ENCODE data around the gene SLC29A4.
"Not testable (repeated sequence)": the region's sequence is repeated elsewhere in the genome, so short reads cannot be mapped to it uniquely, and the experiment has no call there.

SLC29A4 gene, protein sequence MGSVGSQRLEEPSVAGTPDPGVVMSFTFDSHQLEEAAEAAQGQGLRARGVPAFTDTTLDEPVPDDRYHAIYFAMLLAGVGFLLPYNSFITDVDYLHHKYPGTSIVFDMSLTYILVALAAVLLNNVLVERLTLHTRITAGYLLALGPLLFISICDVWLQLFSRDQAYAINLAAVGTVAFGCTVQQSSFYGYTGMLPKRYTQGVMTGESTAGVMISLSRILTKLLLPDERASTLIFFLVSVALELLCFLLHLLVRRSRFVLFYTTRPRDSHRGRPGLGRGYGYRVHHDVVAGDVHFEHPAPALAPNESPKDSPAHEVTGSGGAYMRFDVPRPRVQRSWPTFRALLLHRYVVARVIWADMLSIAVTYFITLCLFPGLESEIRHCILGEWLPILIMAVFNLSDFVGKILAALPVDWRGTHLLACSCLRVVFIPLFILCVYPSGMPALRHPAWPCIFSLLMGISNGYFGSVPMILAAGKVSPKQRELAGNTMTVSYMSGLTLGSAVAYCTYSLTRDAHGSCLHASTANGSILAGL

DNA sequence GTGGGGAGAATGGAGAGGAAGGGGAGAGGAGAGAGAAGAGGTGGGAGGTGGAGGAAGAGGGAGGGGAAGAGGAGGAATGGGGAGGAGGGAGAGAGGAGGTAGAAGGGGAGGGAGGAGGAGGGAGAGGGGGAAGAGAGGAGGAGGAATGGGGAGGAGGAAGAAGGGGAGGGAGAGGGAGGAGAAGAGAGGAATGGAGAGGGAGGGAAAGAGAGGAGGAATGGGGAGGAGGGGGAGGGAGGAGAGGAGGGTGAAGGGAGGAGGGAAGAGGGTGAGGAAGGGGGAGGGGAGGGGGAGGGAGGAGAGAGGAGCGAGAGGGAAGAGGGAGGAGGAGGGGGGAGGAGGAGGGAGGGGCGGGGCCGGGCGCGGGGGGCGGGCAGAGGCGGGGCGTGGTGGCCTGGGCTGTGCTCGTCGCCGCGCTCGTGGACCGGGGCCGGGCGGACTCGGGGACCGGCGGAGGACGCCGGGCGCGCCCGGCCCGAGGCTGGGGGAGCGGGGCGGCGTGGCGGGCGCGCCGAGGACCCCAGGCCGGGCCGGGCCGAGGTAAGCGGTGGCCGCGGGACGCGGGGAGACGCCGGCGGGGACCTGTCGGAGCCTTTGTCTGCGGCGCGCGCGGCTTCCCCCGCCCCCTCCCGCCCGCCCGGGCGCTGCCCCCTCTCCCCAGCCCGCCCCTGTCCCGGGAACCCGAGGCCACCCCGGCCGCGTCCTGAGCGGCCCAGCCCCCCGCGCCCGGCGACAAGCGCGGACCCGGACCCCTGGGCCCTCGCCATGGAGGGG is at the start of gene SLC29A4:
Gene SLC29A4 (plus strand): TSS at position 401 of the 774 bp plus-strand sequence. CDS start 4,874 bp downstream, outside the sequence.
- FAIRE-seq, result no peak

DNA sequence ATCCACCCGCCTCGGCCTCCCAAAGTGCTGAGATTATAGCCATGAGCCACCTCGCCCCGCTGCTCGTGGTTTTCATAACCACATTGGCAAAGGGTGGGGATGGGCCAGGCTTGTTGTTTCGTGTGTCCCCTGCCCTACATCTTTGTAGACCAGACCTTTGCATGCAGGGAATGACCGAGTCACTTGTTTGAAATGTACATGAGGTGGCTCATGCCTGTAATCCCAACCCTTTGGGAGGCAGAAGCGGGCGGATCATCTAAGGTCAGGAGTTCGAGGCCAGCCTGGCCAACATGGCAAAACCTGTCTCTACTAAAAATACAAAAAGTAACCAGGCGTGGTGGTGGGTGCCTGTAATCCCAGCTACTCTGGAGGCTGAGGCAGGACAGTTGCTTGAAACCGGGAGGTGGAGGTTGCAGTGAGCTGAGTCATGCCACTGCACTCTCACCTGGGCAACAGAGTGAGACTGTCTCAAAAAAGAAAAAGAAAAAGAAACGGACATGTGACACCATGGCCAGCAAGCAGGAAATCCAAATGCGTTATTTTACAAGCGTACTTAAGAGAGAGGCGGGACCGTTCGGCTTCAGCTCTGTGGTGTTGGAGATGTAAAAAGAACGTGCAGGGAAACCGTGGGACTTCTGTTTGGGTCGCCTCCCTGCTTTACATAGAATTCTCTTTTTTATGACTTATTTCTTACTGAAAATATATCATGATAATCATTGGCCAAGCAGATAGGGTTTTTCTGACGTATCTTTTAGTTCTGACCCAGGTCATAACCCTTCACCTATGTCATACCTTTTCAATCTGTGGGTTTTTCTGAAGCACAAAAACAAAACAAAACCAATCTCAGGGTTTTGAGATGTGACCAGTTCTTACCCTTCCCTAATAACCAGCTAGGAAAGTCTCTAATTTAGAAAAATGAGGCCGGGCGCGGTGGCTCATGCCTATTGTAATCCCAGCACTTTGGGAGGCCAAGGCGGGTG is 47.6 kb upstream of the SLC29A4 start:
- FAIRE-seq, result no peak

DNA sequence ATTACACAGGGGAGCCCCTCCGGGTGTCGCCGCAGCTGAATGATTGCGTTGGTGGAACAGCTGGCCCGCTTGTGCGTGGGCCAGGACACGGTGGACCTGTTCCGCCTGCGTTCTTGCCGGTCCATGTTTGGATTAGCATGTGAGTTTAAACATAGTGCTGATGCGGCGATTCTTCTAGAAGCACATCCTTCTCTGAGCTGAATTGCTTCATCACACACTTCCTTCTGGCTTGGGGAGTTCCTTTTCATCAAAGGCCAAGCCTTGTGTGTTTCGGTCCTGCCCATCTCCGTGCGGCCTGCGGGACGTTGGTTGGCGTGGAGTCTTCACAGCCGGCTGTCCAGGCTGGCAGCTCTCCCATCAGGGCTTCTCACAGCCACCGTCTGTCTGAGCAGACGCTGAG is 45.5 kb upstream of the SLC29A4 start:
- no peak for FAIRE-seq

DNA sequence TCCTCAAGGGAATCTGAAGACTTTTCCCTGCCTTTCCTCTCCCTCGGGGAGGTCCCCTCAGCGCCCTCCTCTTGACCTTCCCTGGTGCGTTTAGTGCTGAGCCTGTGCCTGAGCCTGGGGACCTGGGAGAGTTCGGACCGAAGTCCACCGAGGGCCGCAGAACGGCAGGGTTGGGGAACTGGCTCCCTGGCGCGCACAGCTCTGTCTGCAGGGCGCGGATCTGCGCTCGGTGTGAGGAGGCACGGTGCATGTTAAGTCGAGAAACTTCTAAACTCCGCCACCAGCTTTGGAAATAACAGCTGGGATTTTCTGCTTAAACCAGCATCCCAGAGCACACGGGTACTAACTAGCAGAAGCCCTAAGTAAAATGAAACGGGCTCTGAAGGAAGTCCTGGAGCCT is 44.2 kb upstream of the SLC29A4 start:
- no peak for FAIRE-seq

DNA sequence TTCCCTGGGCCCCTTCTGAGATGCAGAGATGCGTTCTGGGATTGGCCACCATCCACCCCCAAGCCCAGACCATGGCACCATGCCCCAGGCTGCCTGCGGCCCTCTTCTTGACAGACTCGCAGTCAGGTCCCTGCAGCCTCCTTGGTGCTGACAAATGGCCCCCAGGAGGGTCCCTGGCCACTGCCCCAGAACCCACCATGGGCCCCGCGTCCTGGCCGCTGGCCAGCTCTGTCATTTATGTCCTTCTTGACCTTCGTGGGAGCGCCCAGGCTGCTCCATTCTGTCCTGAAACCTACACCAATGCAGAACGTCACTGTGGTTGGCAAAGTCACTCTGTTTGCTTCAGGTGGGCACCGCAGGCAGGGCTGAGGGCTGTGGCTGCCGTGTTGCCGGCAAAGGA is 39.5 kb upstream of the SLC29A4 start:
- FAIRE-seq, result no peak

DNA sequence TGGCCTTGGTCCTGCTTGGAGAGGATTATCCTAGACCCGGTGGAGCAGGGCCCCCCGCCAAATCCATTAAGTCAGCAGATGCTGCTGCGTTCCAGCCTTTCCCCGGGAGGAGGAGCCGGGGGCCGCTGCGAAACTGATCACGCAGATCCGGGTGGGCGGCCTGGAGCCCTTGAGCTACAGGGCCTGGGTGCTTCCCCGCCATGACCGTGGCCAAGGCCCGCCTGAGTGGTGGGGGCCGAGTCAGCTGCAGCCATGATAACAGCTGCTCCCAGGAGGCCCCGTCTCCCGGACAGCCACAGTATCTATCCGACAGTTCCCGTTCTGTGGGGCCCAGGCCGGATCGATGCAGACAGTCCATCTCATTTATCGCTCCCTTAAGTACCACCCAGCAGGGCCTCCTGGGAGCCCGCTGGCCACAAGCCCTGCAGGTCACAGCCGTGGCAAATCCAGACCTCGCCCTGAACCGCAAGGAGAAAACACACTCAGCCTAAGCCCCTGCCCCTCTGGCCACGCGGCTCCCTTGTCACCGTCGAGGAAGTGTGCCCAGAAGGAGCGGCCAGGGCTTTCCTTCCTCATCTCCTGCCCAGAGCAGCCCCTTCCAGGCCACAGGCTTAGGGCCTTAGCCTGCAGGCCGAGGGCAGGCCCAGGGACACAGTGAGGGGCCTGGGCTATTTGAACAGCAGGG is 34.4 kb upstream of the SLC29A4 start:
- no peak for FAIRE-seq

DNA sequence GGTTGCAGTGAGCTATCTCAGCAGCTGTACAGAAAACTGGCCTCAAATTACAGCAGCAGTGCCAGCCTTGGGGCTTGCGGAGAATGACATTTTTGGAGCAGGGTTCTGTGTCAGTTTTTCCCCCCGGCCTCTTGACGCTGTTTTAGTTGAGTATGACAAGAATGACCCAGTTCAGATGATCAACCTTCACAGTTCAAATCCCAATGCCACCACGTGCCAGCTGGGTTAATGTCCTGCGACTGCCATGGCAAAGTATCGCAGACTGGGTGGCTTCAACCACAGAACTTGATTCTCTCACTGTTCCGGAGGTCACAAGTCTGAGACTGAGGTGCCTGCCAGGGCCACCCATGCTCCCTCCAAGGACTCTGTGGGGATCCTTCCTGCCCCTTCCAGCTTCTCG is 32.0 kb upstream of the SLC29A4 start:
- FAIRE-seq, result not testable (repeated sequence)

DNA sequence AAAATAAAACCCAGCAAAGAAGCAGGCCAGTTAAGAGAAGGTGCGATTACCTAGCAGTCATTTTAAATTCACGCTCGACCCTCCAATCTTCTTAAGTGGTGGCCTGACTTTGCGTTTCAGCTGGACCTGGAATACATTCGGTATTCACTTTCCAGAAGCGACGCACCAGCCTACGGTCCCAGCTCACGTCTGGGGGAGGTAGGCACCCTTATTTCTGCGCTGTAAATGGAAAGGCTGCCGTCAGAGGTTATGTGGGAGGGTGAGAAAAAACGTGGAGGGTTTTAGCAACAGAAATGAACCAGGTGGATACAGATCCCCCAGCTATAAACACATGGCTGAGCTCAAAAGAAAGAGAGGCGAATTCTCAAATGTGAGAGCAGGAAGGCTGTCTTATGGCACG is 29.2 kb upstream of the SLC29A4 start:
- not testable (repeated sequence) for FAIRE-seq

DNA sequence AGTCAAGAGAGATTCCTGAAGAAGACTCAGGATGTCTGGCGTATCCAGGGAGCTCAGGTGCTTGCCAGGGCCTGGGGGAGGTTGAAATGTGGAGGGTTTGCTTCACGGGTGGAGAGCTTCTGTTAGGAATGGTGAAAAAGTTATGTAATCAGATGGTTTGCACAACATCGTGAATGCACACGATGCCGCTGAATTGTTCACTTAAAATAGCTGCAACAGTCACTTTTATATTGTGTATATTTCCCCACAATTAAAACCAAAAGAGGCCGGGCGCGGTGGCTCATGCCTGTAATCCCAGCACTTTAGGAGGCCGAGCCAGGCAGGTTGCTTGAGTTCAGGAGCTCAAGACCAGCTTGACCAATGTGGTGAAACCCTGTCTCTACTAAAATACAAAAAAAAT is 28.4 kb upstream of the SLC29A4 start:
- not testable (repeated sequence) for FAIRE-seq

DNA sequence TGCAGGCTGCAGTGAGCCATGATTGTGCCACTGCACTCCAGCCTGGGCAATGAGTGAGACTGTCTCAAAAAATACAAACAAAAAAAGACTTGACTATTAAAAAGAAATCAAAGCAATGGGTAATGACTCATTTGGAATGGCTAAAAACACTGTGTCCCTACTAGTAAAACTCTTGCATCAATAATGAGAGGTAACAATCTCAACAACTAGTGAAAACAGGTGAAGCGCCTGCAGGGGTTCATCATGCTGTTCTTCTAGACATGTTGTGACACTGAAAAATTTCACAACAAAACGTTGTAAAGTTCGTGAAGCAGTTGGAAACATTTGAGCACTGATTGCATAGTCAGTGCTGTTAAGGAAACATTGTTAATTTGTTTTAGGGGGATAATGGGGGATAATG is 26.9 kb upstream of the SLC29A4 start:
- no peak for FAIRE-seq

DNA sequence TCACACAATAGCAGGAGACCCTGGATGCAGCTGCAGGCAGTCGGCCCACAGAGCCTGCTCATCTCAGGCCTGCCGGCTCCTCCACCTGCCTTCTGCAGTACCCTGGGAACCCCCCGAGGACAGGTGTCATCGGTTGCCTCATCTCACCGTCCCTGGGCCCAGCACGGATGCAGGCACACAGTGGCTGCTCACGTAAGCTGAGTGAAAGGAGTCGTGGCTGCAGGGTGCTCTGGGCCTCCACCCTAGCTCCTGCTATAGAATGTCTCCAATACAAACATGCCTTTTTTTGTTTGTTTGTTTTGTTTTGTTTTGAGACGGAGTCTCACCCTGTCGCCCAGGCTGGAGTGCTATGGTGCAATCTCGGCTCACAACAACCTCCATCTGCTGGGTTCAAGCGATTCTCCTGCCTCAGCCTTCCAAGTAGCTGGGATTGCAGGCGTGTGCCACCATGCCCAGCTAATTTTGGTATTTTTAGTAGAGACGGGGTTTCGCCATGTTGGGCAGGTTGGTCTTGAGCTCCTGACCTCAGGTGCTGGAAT is 22.1 kb upstream of the SLC29A4 start:
- not testable (repeated sequence) for FAIRE-seq

DNA sequence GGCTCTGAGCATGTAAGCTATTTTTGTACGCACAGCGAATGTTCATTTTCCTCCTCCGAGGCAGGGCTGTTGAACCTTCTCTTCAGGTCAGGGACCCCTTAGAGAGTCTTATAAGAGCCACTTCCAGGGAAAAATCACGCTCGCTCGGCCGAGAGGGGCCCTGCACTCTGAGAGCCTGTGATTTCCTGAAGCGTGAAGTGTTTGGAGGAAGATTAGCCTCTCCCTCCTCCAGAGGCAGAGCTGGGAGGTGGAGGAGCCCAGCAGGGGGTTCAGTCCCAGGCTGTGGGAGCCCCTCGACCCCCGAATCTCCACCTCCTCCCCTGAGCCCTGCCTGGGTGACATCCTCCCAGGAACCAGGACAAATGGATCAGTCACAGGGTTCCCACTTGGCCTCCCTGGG is 19.7 kb upstream of the SLC29A4 start:
- not testable (repeated sequence) for FAIRE-seq

DNA sequence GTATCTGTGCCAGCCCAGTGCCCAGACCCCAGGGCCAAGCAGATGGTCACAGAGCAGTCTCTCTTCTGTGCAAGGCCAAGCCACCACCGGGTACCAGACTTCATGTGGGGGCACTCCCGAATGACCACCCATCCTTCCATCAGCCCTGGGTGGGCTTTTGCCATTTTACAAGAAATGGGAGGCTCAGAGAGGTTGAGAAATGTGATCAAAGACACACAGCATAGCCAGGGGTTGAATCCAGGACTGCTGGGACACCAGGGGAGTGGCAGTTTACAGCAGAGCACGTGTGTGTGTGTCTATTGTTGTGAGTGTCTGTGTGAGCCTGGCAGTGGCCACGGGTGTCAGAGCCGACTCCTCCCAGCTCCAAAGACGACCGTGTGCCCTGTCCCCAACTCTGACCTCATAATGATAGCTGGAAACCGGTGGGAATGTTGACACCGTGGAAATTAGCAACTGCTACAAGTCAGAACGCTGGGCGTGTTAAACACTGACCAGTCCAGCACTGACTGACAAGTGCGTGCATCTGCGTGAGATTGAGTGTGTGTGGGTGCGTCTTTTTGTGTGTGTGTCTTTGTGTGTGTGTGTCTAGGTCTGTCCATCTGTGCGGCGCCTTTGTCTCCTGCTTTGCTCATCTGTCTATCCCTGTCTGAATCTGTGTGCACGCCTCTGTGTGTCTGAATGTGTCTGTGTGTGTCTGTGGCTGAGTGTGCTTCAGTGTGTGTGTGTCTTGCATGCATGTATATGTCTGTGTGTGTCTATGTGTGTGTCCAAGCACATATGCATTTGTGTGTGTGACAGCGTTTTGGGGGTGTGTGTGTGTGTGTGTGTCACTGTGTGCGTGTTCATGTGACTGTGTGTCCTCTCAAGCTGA is 17.2 kb upstream of the SLC29A4 start:
- no peak for FAIRE-seq

DNA sequence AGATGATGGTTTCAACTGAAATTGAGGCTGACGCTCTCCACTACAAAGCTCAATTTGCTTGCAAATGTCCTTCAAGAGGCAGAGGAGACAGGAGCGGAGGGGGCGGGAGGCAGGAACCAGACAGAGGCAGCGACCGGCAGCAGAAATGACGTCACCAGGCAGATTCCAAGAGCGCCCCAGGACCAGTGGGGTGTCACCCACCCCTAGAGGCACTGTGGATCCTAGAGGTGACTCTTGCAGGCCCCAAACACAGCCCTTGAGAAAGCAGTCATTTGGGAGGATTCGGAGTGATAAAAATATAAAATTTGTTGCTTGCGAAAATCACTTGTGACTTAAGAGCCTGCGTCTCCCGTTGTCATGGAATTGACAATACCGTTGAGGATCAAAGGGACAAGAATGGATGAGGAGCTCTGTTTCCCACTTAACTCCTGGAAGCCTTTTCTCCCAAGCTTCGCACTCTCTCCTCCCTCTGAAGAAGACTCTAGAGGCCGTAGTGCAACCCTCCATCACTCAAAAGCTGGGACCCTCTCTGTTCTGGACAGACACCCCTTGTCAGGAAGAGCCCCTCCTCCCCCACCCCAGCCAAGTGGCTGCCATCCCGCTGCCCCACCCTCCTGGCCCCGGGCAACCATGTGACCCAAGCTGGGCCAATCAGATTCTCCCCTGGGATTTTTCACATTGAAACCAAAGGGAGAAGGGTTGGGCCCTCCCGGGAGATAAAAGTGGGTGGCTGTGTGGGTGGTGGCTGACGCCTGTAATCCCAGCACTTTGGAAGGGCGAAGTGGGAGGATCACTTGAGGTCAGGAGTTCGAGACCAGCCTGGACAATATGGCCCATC is 16.3 kb upstream of the SLC29A4 start:
- no peak for FAIRE-seq

DNA sequence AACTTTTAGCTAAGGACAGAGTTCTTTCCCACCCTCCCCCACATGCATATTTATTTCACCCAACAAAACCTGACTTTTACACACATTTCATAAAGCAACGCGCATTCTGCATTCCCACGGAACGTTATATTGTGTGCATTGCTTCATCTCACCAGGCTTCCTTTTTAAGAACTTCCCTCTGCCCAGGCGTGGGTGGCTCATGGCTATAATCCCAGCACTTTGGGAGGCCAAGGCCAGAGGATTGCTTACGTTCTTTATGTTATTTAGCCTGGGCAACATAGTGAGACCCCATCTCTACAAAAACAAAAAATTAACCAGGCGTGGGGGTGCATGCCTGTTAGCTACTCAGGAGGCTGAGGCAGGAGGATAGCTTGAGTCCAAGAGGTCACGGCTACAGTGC is 14.9 kb upstream of the SLC29A4 start:
- FAIRE-seq, result not testable (repeated sequence)

DNA sequence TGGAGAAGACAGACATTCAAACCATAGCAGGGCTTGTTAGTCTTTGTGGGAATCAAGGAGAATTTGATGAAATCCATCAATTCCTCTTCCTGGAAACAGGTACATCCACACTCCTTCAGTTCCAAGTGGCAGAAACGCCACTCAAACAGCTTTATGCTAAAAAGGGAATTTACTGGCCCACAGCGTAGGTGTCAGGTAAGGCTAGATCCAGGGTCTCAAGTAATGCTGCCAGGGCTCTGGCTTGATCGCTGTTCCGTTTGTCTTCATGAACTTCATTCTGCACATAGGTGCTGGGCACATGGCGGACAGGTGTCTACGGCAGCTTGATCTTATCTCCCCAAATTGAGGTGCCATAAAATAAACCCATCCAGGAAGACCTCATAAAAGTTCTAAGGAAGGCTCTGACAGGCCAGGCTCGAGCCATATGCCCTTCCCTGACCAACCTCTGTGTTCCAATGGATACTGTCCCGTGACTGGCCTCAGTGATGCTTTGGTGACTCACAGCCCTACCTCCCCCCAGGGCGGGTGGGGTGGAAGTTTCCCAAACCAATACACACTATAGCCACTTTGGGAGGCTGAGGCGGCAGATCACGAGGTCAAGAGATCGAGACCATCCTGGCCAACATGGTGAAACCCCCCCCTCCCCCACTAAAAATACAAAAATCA is 12.6 kb upstream of the SLC29A4 start:
- FAIRE-seq, result not testable (repeated sequence)

DNA sequence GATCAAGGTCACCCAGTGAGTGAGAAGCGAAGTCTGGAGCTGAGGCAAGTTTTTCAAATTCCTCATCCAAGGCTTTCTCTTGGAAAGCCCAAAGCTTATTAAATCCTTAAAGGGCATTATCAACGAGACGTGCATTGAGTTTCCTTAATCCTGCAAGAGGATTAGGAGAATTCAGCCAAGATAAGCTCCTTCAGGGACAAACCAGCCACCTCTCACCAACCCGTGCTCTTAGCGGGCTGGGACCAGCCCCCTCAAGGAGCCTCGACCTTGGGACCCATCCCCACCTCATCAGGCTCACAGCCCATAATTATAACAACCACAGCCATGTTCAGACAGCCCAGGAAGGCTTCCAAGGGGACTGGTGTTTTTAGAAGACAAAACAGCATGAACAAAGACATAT is 12.0 kb upstream of the SLC29A4 start:
- FAIRE-seq, result no peak

DNA sequence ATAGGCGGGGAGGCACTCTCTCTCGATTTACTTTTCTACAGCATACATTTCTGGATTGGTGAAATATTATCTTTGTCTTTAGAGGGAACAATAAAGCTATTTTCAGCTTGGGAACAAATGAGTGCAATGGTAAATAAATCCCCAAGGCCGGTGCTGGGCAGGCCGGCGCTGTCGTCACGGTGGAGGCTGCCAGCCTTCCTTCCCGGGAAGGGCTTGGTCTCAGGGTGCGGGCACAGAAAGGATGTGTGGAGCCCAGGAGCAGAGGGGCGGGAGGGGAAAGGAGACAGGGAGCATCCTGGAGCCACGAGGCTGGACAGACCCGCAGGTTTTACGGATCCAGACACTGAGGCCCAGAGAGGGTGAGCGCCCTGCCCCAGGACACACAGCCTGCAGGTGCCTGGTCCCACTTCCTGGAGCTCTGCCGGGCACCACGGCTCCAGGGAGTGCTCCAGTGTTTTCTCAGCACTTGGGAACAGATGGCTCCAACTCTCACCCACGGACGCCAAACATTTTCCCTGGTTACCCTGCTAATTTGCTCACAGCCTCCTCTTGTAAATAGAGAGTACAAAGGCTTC is 8.8 kb upstream of the SLC29A4 start:
- not testable (repeated sequence) for FAIRE-seq

DNA sequence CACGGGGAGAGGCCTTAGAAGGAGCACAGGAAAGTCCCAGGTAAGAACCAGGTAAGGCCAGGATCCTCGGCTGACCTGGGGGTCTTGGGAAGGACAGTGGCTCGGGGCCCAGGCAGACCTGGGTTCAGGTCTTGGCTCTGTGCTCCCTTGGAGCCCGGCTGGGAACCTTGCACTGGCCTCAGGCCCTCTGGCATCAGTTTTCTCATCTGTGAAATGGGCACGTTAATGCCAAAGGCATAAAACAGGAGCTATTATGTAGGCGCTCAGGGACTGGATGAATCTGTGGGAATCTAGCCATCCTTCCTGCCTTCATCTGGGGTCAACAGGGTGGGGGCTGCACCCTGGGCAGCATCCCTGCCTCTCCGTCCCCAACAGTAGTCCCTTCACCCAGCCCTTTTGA is 8.3 kb upstream of the SLC29A4 start:
- FAIRE-seq, result no peak
